ENCODE results near the gene EFCAB11.

EFCAB11 gene

DNA sequence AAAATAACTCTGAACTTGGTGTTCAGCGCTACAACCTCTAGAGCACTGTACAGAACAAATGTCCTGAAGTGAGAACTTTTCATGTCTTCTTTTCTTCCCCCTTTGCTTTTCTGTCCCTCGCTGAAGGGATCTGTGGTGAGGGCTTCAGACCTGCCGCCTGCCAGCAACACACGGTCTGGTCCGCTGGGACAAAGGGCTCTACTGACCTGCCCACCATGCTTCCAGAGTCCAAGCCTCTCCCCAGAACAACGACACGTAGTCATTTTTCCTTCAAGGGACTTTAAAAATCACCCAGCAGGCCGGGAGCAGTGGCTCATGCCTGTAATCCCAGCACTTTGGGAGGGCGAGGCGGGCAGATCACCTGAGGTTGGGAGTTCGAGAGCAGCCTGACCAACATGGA is 140.4 kb downstream of the EFCAB11 start:
- no peak for DNase-seq (ENCODE audit: low spot score)

DNA sequence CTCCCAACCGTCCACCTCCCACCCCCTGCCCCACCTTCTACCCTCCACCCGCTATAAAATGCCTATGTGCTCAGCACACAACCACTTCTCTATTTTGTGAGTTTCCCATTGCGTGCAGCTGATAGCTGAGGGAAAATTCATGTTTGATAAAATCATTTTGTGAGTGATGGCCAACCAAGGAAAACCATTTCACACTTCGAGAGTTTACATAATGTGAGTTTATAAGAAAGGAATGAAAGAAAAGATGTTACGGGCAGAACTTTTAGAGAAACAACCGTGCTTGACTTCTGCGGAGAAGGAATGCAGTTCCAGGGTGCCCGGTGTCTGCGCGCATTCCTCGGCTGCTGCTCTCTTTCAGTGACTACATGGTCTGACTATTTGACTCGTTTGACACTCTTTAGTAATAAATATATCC is 140.9 kb downstream of the EFCAB11 start:
- no peak for DNase-seq (ENCODE audit: low spot score)

DNA sequence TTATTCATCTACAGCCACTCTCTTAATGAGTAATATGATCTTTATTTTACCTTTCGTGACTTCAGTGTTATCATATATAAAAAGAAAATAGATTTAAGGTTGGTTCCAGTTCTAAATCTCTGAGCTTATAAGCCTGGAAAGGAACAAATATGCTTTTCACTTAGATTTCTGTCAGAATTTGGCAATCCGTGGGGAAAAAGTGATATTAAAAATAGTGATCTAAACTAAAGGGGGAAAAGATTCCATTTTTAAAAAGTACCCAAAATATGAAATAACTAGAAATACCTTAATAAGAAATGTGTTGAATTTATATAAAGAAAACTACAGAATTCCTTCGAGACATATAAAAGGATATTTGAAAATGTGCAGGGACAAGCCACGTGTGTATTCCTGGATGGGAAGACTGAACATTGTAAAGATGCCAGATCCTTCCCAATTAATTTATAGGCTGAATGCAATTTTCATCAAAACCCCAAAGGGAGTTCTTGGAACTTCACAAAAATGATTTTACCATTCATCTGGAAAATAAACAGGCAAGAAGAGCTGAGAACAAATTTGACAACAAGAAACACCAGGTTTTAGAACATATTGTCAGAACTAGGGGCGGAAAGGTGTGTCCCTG is 142.5 kb downstream of the EFCAB11 start:
- no peak for DNase-seq (ENCODE audit: low spot score)

DNA sequence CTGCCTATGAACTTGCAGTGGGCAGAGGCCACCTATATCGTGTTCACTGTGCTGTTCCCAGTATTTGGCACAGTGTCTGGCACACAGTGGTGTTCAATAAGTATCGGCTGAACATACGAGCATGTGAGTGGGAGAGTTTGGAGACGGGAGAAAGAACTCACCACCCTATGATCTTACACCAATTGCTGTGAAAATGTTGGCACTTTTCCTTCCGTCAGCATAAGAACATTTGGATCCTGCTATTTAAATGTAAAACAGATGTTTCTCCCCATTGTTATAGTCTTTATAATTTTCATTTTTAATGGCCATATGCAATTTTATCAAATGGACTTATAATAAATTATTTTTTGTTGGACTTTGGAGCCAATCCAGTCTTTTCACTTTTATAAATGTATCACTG is 144.4 kb downstream of the EFCAB11 start:
- no peak for DNase-seq (ENCODE audit: low spot score)

DNA sequence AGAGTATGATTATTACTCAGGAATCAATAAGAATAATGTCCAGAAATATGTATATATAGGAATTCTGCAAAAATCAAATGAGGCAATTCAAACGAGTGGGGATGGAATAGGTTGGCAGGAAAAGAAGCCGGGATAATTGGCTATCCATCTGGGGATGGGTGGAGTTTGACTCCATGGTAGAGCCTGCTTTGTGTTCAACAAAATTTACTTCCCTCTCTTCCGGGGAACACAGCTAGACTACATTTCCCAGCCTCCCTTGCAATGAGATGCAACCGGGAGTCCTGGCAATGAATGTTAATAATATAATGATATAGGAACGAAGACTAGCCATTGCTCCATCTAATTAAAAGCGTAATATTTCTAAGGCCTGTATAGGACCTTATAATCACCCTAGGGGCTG is 146.6 kb downstream of the EFCAB11 start:
- DNase-seq (ENCODE audit: low spot score), result no peak

DNA sequence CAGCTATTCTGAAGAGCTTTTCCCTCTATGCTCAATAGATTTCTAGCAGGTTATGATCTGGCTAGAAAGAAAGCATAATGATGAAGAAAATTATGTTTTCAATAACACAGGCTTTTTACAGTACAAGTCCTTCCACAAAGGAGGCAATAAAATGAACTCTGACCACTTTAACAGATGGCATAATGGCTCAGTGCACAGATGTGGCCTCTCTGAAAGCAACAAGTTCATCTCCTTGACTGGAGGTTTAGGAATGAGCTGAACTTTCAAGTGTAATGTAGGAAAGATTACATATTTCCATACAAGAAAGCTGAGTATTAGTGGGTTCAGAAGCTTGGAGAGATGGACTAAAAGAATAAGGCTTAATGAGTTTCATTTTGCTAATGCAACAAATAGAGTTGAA is 147.4 kb downstream of the EFCAB11 start:
- DNase-seq (ENCODE audit: low spot score), result no peak

DNA sequence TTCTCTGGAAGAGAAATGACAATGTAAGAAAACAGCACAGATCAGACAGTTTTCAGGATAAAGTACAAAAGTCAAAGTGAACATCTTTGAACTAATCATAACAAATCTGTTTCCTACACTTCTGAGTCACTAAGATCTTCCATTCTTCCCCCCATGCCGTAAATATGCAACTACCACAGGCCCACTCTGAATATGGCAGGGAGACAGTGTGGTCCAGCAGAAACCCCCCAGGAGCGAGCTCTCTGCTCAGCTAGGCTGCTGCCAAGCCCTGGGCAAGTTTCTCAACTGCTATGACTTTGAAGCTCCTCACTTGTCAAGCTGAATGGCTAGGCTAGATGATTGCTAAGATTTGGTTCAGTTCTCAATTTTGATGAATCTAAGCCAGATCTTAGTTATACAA is 148.1 kb downstream of the EFCAB11 start:
- DNase-seq (ENCODE audit: low spot score), result no peak

DNA sequence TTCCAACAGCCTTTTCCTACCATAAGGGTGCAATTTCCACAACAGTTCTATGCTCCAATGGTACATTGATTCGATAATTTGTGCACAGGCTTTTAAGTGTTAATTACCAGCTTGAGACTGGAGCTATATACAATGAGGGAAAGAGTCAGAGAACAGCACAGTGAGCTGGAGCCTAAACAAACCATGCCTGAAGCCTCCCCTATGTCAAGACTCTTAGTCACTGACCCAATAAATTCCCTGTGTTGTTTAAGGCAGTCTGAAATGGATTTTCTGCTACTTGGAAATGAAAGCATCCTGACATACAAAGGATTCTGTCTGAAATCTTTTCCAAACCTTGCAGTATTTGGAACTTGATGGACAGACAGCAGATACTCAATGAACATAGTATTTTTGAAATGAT is 149.0 kb downstream of the EFCAB11 start:
- no peak for DNase-seq (ENCODE audit: low spot score)

DNA sequence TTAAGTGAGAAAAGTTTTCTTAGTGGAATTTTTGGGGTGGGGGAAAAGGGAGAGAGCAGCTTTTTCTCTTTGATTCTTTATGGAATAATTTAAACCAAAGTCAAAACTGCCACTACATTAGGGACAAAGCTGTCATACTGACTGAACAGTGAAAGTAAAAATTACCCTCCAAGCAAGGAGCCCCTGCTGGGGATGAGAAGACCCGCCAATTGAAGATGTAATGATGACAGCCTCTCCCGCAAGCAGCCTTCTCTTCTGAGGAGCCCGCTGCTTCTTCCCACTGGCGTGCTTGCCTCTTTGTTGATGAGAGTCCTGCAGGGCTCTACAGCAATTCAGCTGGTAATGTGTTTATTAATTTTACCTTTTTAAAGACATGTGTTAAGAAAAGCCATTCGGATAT is 151.0 kb downstream of the EFCAB11 start:
- DNase-seq (ENCODE audit: low spot score), result no peak

DNA sequence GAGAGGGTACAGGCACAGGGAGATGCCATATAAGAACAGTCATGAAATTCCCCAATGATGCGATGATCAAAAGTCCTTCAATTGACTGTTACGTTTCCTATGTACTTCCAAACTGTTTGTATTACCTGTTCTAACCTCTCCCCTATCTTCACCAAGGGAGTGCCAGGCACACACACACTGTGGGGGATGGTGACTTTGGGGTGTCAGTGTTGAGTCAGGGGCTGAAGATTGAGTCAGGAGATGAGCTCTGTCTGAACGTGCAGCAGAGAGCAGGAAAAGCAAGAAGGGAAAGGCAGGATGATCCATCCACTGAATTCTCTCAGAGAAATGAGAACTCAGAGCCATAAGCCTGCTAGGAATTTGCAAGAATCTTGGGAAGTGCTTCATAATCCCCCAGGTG is 153.4 kb downstream of the EFCAB11 start:
- no peak for DNase-seq (ENCODE audit: low spot score)

DNA sequence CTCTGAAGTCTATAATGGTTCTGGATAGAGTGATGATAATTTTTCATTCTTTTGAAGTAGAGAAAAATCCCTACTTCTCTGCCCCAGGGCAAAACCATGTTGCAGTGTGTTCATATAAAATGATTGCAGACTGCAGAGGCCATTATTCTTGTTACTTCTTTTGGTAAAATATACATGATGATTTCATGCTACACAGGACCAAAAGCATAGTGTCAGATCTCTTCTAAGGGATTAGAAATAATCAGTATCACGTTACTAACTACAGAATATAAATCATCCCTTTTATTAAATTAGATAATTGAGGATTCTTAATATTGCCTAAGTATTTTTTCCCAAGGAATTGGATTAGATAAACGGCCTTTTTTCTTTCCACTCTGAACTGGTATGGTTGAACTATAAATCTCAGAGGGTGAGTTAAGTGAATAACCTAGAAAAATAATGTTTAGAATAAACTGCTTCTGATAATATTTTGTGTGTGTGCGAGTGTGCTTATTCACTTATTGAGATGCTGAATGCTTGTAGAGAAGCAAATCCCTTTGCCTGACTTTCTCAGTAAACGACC is 156.2 kb downstream of the EFCAB11 start:
- no peak for DNase-seq (ENCODE audit: low spot score)

DNA sequence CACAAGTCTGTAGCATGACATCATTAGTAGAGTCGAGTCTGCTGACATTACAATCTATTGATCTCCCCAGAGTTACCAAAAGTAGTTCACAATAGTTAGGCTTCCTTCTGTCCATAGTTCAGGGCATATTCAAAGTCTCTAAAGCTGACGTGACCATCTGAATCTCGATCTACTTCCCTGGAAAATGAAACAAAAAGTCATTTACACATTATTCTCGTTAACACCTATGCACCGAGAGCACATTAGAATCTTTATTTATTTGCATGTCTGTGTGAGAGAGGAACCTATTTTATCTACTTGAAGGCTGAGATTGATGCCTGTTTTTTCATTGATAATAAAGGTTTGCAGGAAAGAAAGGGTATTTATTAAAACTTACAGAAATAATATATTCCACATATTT is 157.4 kb downstream of the EFCAB11 start:
- DNase-seq (ENCODE audit: low spot score), result no peak

DNA sequence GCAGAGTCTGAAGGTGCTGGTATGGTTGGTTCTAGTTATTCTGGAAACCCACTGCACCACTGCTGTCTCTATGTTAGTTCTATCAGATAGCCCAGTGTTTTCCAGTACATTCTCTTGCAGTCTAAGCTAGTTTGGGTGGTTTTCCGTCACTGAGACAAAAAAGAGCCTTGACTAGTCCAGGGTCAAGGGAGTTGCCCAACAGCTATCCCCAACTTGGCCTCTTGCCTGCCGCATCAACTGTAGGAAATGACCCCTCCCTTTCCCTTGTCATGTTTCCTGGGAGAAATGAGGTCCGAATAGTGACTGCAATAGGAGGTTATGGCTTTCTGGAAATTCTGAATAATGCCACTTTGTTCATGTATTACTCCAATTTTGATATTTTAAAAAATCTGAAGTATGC is 160.4 kb downstream of the EFCAB11 start:
- DNase-seq (ENCODE audit: low spot score), result no peak

DNA sequence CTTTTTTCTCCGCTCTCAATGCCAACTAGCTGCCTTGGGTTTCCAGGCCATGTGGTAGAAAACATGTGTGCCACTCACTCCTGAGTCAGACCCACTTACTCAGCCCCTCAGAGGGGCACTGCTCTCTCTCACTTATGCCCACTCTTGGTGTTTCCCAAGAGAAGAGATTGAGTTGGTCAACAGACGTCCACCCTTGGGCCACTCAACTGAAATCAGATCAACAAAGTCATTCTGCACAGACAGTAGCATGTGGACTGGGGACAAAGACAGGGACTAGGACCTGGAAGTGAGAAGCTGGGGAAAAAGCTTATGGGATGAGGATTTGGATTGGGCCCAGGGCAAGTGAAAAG is 161.2 kb downstream of the EFCAB11 start:
- DNase-seq (ENCODE audit: low spot score), result no peak

DNA sequence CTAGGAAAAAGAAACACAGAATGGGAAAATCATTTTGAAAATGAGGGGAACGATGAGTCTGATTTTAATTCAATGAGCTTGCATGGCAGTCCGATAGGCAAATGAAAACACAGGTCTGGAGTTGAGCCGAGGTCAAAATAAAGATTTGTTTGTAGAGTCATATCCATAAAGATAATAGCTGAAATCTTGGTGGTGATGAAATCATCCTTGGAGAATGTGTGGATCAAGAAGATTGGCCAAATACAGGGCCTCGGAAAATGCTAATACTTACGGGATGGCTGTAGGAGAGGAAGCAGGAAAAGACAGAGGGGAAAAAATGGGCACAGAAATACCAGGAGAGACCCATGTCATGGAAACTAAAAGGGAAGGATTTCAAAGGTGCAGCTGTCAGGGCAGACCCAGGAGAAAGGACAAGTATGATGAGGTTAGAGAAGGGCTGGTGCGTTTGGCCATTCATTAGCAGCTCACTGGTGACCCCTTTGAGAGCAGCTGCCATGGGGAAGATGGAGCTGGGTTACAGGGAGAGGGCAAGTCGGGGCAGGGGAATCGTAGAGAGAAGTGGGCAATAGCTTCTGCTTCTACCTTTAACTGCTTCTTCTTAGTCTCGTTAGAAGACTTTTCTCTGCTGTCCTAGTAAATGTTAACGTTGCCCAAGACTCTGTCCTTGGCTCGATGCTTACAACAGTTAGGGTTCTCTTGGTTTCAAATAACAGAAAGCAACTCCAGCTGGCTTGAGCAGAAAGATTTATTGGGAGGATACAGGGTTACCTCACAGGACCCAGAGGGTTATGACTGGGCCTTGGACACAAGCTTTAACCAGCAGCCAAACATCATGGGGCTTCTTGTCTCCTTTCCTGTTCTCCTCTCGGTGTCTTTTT is 161.8 kb downstream of the EFCAB11 start:
- DNase-seq (ENCODE audit: low spot score), result no peak

DNA sequence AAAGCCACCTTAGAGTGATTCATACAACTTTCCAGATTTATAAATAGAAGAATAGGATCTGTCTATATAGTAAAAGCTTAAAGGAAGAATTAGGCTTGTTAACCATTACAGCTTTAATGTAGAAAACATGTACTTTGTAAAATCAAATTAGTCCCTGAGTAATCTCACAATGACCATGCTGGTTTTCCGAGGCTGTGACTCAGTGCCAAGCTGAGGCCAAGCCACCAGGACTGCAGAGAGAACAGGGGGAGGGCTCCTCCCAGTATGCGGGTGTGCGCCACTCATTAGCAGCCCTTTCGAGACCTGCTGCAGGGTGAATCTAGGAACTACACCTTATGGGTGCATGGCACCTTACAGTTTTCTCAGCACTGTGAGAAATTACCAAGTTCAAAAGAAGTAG is 167.0 kb downstream of the EFCAB11 start:
- no peak for DNase-seq (ENCODE audit: low spot score)

DNA sequence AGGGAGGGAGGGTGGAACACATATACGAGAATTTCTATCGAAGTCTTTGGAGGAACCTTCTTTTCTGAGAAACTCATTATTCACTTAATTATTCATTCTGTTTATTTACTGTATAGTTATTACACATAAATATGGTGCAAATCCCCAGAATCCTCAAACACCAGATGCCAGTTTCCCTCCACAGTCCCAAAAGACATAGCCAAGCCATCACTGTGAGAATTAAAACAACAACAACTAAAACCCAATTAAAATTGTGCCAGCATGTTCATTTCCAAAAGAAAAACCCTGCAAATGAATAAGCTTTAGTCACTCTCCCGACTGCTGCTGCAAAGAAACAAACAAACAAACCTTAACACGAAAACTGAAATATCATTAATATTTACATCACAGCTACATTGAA is 173.5 kb downstream of the EFCAB11 start:
- no peak for DNase-seq (ENCODE audit: low spot score)

DNA sequence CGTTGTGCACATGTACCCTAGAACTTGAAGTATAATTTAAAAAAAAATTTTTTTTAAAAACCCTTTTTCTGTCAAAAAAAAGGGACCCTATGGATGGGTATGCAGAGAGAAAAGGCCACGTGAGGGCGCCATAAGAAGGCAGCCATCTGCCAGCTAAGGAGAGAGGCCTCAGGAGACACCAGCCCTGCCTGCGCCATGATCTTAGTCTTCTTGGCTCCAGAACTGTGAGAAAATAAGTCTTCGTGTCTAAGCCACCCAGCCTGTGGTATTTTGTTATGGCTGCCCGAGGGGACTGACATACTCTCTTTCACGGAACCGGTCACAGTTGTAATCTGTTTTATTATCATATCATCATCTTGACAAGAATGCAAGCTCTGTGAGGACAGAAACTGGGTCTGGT is 174.8 kb downstream of the EFCAB11 start:
- DNase-seq (ENCODE audit: low spot score), result no peak

DNA sequence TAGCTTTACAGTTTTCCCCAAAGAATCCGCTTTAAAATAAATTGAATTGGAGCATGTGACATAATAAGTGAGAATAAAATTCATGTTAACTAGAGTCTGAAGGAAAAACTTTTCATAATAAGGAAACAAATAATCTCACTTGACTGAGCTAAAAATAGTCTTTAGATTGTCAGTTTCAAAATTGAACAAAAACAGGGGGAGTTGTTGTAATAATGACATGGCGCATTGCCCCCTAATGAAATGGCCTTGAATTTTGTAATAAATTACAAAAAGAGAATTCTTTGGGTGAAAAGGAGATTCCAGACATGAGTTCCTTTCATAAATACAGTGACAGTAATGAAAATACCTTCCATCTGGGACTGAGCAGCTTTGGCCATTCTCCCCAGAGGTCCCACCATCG is 178.6 kb downstream of the EFCAB11 start:
- no peak for DNase-seq (ENCODE audit: low spot score)

DNA sequence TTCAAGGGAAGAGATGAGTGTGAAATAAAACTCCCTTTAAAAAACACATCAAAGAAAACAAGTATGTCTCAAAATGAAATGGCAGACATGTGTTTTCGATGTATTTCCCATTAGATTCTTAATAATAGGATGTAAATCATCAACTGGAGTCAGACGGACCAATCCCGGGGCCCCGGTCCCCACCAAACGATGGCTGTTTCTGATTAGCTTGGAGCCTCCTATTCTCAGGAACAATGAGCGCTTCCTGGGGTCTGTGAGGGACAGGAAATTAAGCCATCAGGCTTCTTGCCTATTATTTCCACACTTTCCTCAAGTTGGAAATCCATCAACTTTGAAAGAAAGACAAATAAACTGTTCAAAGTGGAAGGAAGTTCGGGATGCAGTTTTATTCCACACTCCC is 179.4 kb downstream of the EFCAB11 start:
- DNase-seq (ENCODE audit: low spot score), result no peak

DNA sequence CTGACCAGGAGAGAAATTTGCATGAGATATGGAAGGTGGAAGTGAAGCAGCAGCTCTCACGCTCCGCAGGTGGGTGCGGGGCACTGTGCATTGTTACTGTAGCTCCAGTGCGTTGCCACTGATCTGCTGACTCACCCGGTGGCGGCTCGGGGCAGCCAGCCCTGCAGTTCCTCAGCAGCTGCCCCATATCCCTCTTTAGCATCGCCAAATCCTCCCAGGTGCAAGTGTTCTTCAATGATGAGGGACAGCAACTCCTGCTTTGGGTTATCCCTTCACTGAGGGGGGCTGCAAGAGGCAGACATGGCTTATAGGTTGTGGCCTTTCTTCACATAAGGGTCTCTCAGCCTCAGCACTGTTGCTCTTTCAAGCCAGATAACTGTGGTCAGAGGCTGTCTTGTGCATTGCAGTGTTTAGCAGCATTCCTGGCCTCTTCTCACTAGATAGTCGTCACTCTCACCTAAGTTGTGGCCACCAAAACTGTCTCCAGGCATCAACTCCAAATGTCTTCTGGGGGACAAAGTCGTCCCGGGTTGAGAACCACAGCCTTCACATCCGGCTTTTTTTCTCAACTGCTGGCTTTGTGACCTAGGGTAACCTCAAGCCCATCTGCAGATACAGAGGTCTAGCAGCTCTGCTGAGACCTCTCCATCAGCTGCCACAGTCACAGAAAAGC is 180.8 kb downstream of the EFCAB11 start:
- DNase-seq (ENCODE audit: low spot score), result no peak

DNA sequence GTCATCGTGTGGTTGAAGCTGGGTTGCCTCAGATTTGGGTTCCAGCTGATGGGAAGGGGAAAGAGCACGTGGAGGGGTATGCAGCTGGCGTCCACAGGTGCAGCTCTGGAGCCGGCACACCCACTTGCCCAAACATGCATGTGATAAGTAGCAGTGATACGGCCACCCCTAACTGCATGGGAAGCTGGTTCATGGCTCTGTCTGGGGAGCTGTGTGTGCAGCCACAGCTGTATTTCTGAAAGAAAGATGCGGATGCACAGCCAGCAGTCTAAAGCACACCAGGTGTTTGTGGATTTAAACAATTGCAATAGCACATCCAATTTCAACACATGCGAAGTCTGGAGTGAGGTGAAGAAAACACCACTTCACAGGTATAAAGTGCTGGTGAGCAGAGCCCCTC is 181.4 kb downstream of the EFCAB11 start:
- no peak for DNase-seq (ENCODE audit: low spot score)

DNA sequence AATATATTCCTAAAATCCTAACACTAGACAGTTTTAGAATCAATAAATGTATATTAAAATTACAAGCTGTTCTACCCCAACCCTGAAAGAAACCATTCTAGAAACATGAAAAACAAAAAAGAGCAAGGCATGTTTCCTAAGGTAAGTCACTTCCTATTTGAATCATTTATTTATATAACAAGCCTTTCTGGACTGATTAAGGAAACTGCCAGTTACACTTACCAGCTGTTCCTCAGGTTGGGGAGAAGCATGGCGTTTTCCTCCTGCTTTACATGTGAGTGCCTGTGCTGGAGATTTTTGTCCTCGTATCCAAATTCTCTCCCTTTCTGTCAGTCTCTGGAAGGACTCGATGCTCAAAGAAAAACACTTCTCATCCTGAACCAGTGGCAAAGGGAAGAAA is 183.3 kb downstream of the EFCAB11 start:
- no peak for DNase-seq (ENCODE audit: low spot score)
